Peyer's patch (tissue), 4 donors: ENCODE measurements around the gene B4GALNT1.

ENCODE experiments used
- CTCF ChIP-seq, 6 experiments: fragments of 450-650 bp in 4 of 6; fragments of 200-600 bp in 2 of 6; sonication (generic) in 1 of 6; IDR thresholded peaks; one replicate each; pipeline ENCODE4 v1.5.1; 2017 to 2019; ENCODE audit warnings: antibody characterized with exemption in 6 of 6, mild to moderate bottlenecking in 3 of 6, moderate library complexity in 1 of 6
- POLR2A ChIP-seq, 2 donors: fragments of 450-650 bp; IDR thresholded peaks; one replicate each; pipeline ENCODE4 v1.5.1; 2017; ENCODE audit warnings: antibody characterized with exemption in 2 of 2, mild to moderate bottlenecking in 2 of 2, moderate library complexity in 2 of 2

GRCh38 chr12:57623385-57623784 is 9.6 kb downstream of the B4GALNT1 start:
- TF ChIP-seq CTCF (IDR thresholded peaks at IDR 0.05) (no peak), POLR2A (IDR thresholded peaks at IDR 0.05) (no peak)
